ENCODE results near the gene AATK.

The AATK gene

GRCh38 chr17:81193470-81194224 is 27.6 kb upstream of the AATK start:
- Mint-ChIP-seq H3K36me3 (ENCODE audit: insufficient read depth) (peaks cover 5% of the 10 kb centered on the region), H3K27me3 (no peaks in the 10 kb centered on the region), H3K4me3 (no peak overlapping the region), H3K4me1 (ENCODE audit: low read depth in 2 of 2) (no peaks in the 10 kb centered on the region), H3K27ac (no peak overlapping the region), H3K9me3 (no peaks in the 10 kb centered on the region)
- no peak for ATAC-seq (replicated peaks)
- no peak for DNase-seq

- H3K27me3 Mint-ChIP-seq: no peaks in the 10 kb centered on the region
- H3K4me1 Mint-ChIP-seq (ENCODE audit: low read depth in 2 of 2): no peaks in the 10 kb centered on the region
- H3K27ac Mint-ChIP-seq: no peak overlapping the region
- H3K36me3 Mint-ChIP-seq (ENCODE audit: insufficient read depth): peaks cover 5% of the 10 kb centered on the region
- no peak for ATAC-seq (replicated peaks)
- no peaks in the 10 kb centered on the region for H3K9me3 Mint-ChIP-seq
- no peak for DNase-seq
- H3K4me3 Mint-ChIP-seq: no peak overlapping the region
These were observed 27.0 kb upstream of the AATK start for GRCh38 chr17:81193051-81193410.

- H3K36me3 Mint-ChIP-seq (ENCODE audit: insufficient read depth): peaks cover 5% of the 10 kb centered on the region
- H3K27ac Mint-ChIP-seq: no peak overlapping the region
- DNase-seq: no peak
These were observed 26.5 kb upstream of the AATK start for GRCh38 chr17:81192386-81193050.

GRCh38 chr17:81191646-81192045 is 25.6 kb upstream of the AATK start:
- DNase-seq (no peak), ATAC-seq (replicated peaks) (no peak)
- peaks cover 5% of the 10 kb centered on the region for H3K36me3 Mint-ChIP-seq (ENCODE audit: insufficient read depth)
- no peak overlapping the region for H3K27ac Mint-ChIP-seq
- no peaks in the 10 kb centered on the region for H3K9me3 Mint-ChIP-seq
- no peaks in the 10 kb centered on the region for H3K4me1 Mint-ChIP-seq (ENCODE audit: low read depth in 2 of 2)
- no peak overlapping the region for H3K4me3 Mint-ChIP-seq
- no peaks in the 10 kb centered on the region for H3K27me3 Mint-ChIP-seq

More at GRCh38 chr17:81192386-81193050, 26.5 kb upstream of the AATK start:
- Mint-ChIP-seq H3K4me1 (ENCODE audit: low read depth in 2 of 2) (no peaks in the 10 kb centered on the region), H3K27me3 (no peaks in the 10 kb centered on the region), H3K9me3 (no peaks in the 10 kb centered on the region), H3K4me3 (no peak overlapping the region)
- ATAC-seq (replicated peaks): no peak

- ATAC-seq (replicated peaks) (no peak), DNase-seq (no peak)
- Mint-ChIP-seq H3K36me3 (ENCODE audit: insufficient read depth) (peaks cover 5% of the 10 kb centered on the region), H3K27ac (no peak overlapping the region), H3K27me3 (no peaks in the 10 kb centered on the region), H3K9me3 (no peaks in the 10 kb centered on the region), H3K4me3 (no peak overlapping the region), H3K4me1 (ENCODE audit: low read depth in 2 of 2) (no peaks in the 10 kb centered on the region)
These were observed 25.1 kb upstream of the AATK start for GRCh38 chr17:81191116-81191515.

- Mint-ChIP-seq H3K36me3 (ENCODE audit: insufficient read depth) (peaks cover 5% of the 10 kb centered on the region), H3K27ac (no peak overlapping the region)
- no peak for ATAC-seq (replicated peaks)
These were observed 24.6 kb upstream of the AATK start for GRCh38 chr17:81190591-81190990.

GRCh38 chr17:81189670-81190530 is 23.9 kb upstream of the AATK start:
- H3K4me1 Mint-ChIP-seq (ENCODE audit: low read depth in 2 of 2): no peaks in the 10 kb centered on the region
- H3K36me3 Mint-ChIP-seq (ENCODE audit: insufficient read depth): peaks cover 7% of the 10 kb centered on the region
- no peak overlapping the region for H3K27ac Mint-ChIP-seq
- no peak for DNase-seq
- H3K9me3 Mint-ChIP-seq: no peaks in the 10 kb centered on the region
- no peak for ATAC-seq (replicated peaks)
- H3K27me3 Mint-ChIP-seq: no peaks in the 10 kb centered on the region
- no peak overlapping the region for H3K4me3 Mint-ChIP-seq

More at GRCh38 chr17:81190591-81190990, 24.6 kb upstream of the AATK start:
- no peaks in the 10 kb centered on the region for H3K27me3 Mint-ChIP-seq
- H3K9me3 Mint-ChIP-seq: no peaks in the 10 kb centered on the region
- DNase-seq: no peak
- H3K4me1 Mint-ChIP-seq (ENCODE audit: low read depth in 2 of 2): no peaks in the 10 kb centered on the region
- no peak overlapping the region for H3K4me3 Mint-ChIP-seq

- Mint-ChIP-seq H3K9me3 (no peaks in the 10 kb centered on the region), H3K4me3 (no peak overlapping the region), H3K27ac (no peak overlapping the region), H3K27me3 (peaks cover 0 to 7% of the 10 kb centered on the region in 2 donors), H3K4me1 (ENCODE audit: low read depth in 2 of 2) (no peaks in the 10 kb centered on the region), H3K36me3 (ENCODE audit: insufficient read depth) (peaks cover 3% of the 10 kb centered on the region)
- no peak for ATAC-seq (replicated peaks)
- no peak for DNase-seq
These were observed 23.0 kb upstream of the AATK start for GRCh38 chr17:81189016-81189415.

- DNase-seq: no peak
- peaks cover 2% of the 10 kb centered on the region for H3K36me3 Mint-ChIP-seq (ENCODE audit: insufficient read depth)
- H3K9me3 Mint-ChIP-seq: no peaks in the 10 kb centered on the region
- H3K4me3 Mint-ChIP-seq: no peak overlapping the region
- no peak overlapping the region for H3K27ac Mint-ChIP-seq
- no peaks in the 10 kb centered on the region for H3K4me1 Mint-ChIP-seq (ENCODE audit: low read depth in 2 of 2)
- ATAC-seq (replicated peaks): no peak
- peaks cover 0 to 10% of the 10 kb centered on the region in 2 donors for H3K27me3 Mint-ChIP-seq
These were observed 22.4 kb upstream of the AATK start for GRCh38 chr17:81188491-81188840.

- ATAC-seq (replicated peaks): no peak
- Mint-ChIP-seq H3K27ac (no peak overlapping the region), H3K4me3 (no peak overlapping the region), H3K9me3 (no peaks in the 10 kb centered on the region), H3K36me3 (ENCODE audit: insufficient read depth) (peaks cover 2% of the 10 kb centered on the region), H3K27me3 (peaks cover 0 to 10% of the 10 kb centered on the region in 2 donors), H3K4me1 (ENCODE audit: low read depth in 2 of 2) (no peaks in the 10 kb centered on the region)
- DNase-seq: no peak
These were observed 21.8 kb upstream of the AATK start for GRCh38 chr17:81187586-81188490.

- Mint-ChIP-seq H3K36me3 (ENCODE audit: insufficient read depth) (peaks cover 2% of the 10 kb centered on the region), H3K4me3 (no peak overlapping the region), H3K9me3 (no peaks in the 10 kb centered on the region), H3K27ac (no peak overlapping the region), H3K27me3 (peaks cover 0 to 10% of the 10 kb centered on the region in 2 donors), H3K4me1 (ENCODE audit: low read depth in 2 of 2) (no peaks in the 10 kb centered on the region)
- ATAC-seq (replicated peaks) (no peak), DNase-seq (no peak)
These were observed 21.1 kb upstream of the AATK start for GRCh38 chr17:81187120-81187519.

- no peak overlapping the region for H3K27ac Mint-ChIP-seq
- DNase-seq (no peak), ATAC-seq (replicated peaks) (no peak)
- peaks cover 2% of the 10 kb centered on the region for H3K36me3 Mint-ChIP-seq (ENCODE audit: insufficient read depth)
- H3K4me1 Mint-ChIP-seq (ENCODE audit: low read depth in 2 of 2): no peaks in the 10 kb centered on the region
- no peak overlapping the region for H3K4me3 Mint-ChIP-seq
- H3K27me3 Mint-ChIP-seq: peaks cover 0 to 10% of the 10 kb centered on the region in 2 donors
- no peaks in the 10 kb centered on the region for H3K9me3 Mint-ChIP-seq
These were observed 20.2 kb upstream of the AATK start for GRCh38 chr17:81186203-81186602.

GRCh38 chr17:81184555-81184954 is 18.5 kb upstream of the AATK start:
- DNase-seq: no peak
- no peak for ATAC-seq (replicated peaks)
- no peak overlapping the region for H3K4me3 Mint-ChIP-seq
- H3K4me1 Mint-ChIP-seq (ENCODE audit: low read depth in 2 of 2): no peaks in the 10 kb centered on the region
- no peak overlapping the region for H3K27ac Mint-ChIP-seq
- H3K36me3 Mint-ChIP-seq (ENCODE audit: insufficient read depth): peaks cover 2% of the 10 kb centered on the region
- H3K9me3 Mint-ChIP-seq: no peaks in the 10 kb centered on the region
- H3K27me3 Mint-ChIP-seq: peaks cover 0 to 10% of the 10 kb centered on the region in 2 donors
